ENCODE results near the gene ALK. TPM values are rescaled to one million over a fixed set of nuclear protein-coding genes. Genes with fewer than 3 reads are reported as not detected.

Gene ALK
- total RNA-seq, 4 donors from 2014 or later: 0.32 to 0.42 TPM; not detected in 2

GRCh38 chr2:29426354-29426753 lies 495.0 kb downstream of the ALK start:
- Histone ChIP-seq H3K4me1 (no peaks in the 10 kb centered on the region), H3K36me3 (no peaks in the 10 kb centered on the region), H3K9me3 (no peaks in the 10 kb centered on the region), H3K27me3 (peaks cover 11% of the 10 kb centered on the region), H3K4me3 (no peak overlapping the region), H3K27ac (no peak overlapping the region)
- DNase-seq (ENCODE audit: low spot score in 2 of 2): no peak
- TF ChIP-seq, protein P1, sequence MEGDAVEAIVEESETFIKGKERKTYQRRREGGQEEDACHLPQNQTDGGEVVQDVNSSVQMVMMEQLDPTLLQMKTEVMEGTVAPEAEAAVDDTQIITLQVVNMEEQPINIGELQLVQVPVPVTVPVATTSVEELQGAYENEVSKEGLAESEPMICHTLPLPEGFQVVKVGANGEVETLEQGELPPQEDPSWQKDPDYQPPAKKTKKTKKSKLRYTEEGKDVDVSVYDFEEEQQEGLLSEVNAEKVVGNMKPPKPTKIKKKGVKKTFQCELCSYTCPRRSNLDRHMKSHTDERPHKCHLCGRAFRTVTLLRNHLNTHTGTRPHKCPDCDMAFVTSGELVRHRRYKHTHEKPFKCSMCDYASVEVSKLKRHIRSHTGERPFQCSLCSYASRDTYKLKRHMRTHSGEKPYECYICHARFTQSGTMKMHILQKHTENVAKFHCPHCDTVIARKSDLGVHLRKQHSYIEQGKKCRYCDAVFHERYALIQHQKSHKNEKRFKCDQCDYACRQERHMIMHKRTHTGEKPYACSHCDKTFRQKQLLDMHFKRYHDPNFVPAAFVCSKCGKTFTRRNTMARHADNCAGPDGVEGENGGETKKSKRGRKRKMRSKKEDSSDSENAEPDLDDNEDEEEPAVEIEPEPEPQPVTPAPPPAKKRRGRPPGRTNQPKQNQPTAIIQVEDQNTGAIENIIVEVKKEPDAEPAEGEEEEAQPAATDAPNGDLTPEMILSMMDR (IDR thresholded peaks at IDR 0.05): no peak
- no peak for TF ChIP-seq POLR2A (IDR thresholded peaks at IDR 0.05)
- no peak for TF ChIP-seq POLR2AphosphoS5 (IDR thresholded peaks at IDR 0.05)
- TF ChIP-seq EP300 (IDR thresholded peaks at IDR 0.05): no peak

DNA sequence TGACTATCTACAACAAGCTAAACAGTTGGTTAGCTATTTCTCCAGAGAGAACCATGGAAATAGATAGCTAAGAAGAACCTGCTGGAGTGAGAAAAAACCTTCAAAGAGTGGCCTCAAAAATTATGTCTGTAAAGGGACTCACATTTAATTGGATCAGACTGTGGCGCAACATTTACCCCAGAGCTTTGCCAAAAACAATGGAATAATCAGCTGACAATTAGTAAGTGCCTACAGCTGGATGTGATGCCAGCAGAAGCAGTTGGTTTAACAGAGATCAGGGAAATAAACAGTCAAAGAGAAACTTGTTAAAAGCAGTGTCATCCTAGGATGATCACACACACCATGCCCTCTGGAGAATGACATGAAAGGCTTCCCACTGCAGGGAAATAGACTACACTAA lies 495.5 kb downstream of the ALK start:
- Histone ChIP-seq H3K36me3 (no peaks in the 10 kb centered on the region), H3K9me3 (no peaks in the 10 kb centered on the region), H3K4me1 (no peaks in the 10 kb centered on the region), H3K27ac (no peak overlapping the region), H3K4me3 (no peak overlapping the region), H3K27me3 (peaks cover 11% of the 10 kb centered on the region)
- DNase-seq (ENCODE audit: low spot score in 2 of 2): no peak
- 64% methylated on average over 1 of the region's 1 CpG for WGBS
- TF ChIP-seq POLR2AphosphoS5 (IDR thresholded peaks at IDR 0.05) (no peak), POLR2A (IDR thresholded peaks at IDR 0.05) (no peak)

DNA sequence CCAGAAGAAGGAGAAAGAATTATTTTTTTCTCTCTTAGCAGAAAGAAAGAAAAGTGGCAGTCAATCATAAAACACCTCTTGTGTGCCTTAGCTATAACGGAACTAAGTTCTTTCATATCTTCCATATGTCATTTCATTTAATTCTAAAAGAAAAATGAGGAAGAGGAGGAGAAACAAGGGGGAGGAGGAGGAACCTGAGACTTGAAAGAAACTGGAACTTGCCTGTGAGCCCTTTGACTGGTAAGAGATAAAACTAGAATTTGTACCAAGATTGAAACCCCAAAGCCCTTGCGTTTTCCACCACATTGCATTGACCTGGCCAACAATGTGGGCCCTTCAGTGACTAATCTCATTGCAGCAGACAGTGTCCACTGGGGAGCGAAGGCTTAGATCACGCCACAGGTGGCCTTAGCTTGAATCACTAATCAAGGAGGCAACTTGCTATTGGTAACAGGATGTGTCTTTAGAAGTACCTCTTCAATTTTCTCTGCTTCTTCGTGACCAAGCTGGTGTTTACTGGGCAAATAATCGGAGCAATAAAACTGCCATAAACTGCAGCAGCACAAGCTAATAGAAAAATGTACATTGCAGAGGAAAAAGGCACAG lies 498.2 kb downstream of the ALK start:
- WGBS: 59% methylated on average over 6 of the region's 6 CpGs
- no peak overlapping the region for H3K27ac ChIP-seq
- H3K27me3 ChIP-seq: peaks cover 23% of the 10 kb centered on the region
- no peaks in the 10 kb centered on the region for H3K9me3 ChIP-seq
- TF ChIP-seq, protein P1 (IDR thresholded peaks at IDR 0.05): no peak
- no peak for TF ChIP-seq EP300 (IDR thresholded peaks at IDR 0.05)
- TF ChIP-seq POLR2AphosphoS5 (IDR thresholded peaks at IDR 0.05): no peak
- no peak for TF ChIP-seq POLR2A (IDR thresholded peaks at IDR 0.05)
- no peak overlapping the region for H3K4me3 ChIP-seq
- no peaks in the 10 kb centered on the region for H3K4me1 ChIP-seq
- H3K36me3 ChIP-seq: no peaks in the 10 kb centered on the region
- DNase-seq (ENCODE audit: low spot score in 2 of 2): no peak

GRCh38 chr2:29420999-29421782 lies 500.2 kb downstream of the ALK start:
- DNase-seq (ENCODE audit: low spot score in 2 of 2): no peak
- peaks cover 23% of the 10 kb centered on the region for H3K27me3 ChIP-seq
- H3K4me3 ChIP-seq: no peak overlapping the region
- no peaks in the 10 kb centered on the region for H3K36me3 ChIP-seq
- no peak overlapping the region for H3K27ac ChIP-seq
- H3K9me3 ChIP-seq: no peaks in the 10 kb centered on the region
- TF ChIP-seq POLR2AphosphoS5 (IDR thresholded peaks at IDR 0.05) (no peak), POLR2A (IDR thresholded peaks at IDR 0.05) (no peak), EP300 (IDR thresholded peaks at IDR 0.05) (no peak)
- TF ChIP-seq, protein P1 (IDR thresholded peaks at IDR 0.05): no peak
- WGBS: 71% methylated on average over 11 of the region's 12 CpGs
- H3K4me1 ChIP-seq: no peaks in the 10 kb centered on the region

- WGBS: 73% methylated on average over 10 of the region's 10 CpGs
- TF ChIP-seq, protein P1 (IDR thresholded peaks at IDR 0.05): no peak
- TF ChIP-seq POLR2A (IDR thresholded peaks at IDR 0.05): no peak
- no peak for TF ChIP-seq POLR2AphosphoS5 (IDR thresholded peaks at IDR 0.05)
- no peak for TF ChIP-seq EP300 (IDR thresholded peaks at IDR 0.05)
- DNase-seq (ENCODE audit: low spot score in 2 of 2): no peak
- no peaks in the 10 kb centered on the region for H3K4me1 ChIP-seq
- H3K27ac ChIP-seq: no peak overlapping the region
- H3K36me3 ChIP-seq: no peaks in the 10 kb centered on the region
- no peak overlapping the region for H3K4me3 ChIP-seq
- no peaks in the 10 kb centered on the region for H3K9me3 ChIP-seq
- H3K27me3 ChIP-seq: peaks cover 23% of the 10 kb centered on the region
These were observed 500.9 kb downstream of the ALK start for GRCh38 chr2:29420464-29420863.
